Ramos (cell line): ENCODE data around the gene AOPEP.

ENCODE experiments used
- in situ Hi-C: fragments of 300-500 bp; cut with MboI; formaldehyde crosslinking; loops from one replicate; pipeline ENCODE4 v1.14.3; 2022; ENCODE audit warnings: low sequenced_read_pairs; ENCODE audit not compliant: unreplicated experiment

AOPEP gene, protein sequence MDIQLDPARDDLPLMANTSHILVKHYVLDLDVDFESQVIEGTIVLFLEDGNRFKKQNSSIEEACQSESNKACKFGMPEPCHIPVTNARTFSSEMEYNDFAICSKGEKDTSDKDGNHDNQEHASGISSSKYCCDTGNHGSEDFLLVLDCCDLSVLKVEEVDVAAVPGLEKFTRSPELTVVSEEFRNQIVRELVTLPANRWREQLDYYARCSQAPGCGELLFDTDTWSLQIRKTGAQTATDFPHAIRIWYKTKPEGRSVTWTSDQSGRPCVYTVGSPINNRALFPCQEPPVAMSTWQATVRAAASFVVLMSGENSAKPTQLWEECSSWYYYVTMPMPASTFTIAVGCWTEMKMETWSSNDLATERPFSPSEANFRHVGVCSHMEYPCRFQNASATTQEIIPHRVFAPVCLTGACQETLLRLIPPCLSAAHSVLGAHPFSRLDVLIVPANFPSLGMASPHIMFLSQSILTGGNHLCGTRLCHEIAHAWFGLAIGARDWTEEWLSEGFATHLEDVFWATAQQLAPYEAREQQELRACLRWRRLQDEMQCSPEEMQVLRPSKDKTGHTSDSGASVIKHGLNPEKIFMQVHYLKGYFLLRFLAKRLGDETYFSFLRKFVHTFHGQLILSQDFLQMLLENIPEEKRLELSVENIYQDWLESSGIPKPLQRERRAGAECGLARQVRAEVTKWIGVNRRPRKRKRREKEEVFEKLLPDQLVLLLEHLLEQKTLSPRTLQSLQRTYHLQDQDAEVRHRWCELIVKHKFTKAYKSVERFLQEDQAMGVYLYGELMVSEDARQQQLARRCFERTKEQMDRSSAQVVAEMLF

DNA sequence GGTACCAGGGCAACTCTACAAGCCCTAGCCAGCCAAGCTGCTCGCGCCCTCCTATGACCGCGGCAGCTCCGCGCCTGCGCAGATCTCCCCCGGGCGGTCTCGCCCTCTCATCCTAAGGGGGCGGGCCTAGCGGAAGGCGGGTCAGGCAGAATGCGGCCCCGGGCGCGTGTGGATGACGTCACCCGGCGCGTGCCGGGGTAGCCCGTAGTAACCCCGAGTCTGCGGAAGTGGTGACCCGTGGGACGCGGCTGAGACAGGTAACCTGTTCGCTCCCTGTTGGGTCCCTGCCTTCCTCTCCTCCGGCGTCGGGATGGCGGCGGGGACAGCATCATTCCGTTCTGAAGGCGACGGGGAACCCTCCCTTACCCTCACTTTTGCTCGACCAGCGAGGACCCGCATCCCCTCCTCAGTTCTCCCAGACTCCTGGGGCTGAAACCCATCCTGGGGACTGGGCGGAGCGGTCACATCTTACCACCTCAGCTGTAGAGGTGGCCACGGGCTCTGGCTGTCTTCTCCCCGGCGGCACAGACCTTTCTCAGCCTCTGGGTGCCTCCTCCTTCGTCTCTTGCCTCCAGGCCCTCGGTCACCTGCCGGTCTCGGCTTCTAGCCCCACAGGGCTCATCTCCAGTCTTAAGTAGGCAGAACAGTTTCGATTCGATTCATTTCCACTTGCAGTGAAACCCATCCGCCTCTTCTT, at the start of gene AOPEP:
Gene AOPEP, plus strand, starts transcription at position 205 of the 697 bp plus-strand sequence. CDS start 33,085 bp downstream, outside the sequence.
- in situ Hi-C loops, result no loop called here

DNA sequence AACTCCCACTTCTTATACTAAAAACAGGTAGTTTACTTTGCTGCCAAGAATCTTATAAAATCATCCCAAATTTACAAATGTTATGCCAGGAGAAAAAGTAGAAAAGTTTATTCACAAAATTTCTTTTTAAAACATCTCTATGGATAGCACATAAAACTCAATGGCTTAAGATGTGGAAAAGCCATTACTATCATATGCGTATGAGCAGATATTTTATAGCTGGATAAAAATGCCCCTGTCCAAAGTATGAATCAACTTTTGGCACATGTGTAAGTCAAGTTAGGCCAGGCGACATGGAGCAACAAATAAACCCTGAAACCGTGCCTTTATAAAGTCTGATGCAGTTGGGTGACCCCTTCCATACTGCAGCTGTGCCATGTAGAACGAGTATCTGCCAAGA, 48.6 kb upstream of the AOPEP start:
- in situ Hi-C loops, result no loop called here

DNA sequence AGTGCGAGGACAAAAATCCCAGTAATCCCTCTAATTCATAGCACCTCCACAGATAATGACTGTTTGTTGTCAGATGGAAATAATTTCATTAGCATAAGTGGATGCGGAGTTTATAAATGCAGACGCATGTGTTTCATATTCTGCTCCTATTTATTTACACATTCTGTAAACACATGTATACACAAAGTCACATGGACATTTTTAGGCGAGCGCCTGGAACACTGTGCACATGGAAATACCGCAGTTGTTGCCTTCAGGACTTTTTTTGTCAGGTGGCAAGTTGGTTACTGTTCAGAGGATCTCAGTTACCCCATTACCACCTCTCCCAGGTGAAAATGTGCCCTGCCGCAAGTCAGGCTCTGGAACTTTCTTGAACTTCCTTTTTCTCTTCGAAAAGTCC, 46.9 kb upstream of the AOPEP start:
- in situ Hi-C loops, result no loop called here

DNA sequence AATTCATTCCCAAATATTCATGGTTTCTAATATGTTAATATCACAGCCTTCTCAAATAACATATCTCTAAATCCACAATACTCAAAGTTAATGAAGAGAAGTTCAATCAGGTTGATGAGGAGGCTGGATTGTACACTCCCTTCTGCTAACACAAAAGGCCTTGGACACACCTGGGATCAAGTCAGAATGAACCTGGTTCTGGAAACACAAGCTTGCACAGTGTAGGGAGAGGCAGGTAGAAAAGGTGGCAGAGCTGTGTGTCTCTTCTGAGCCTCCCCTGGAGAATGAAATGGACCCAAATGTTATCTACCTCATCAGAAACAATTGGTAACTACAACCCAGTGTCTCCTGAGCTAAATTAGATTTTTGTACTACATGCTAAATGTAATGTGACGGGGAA, 46.5 kb upstream of the AOPEP start:
- in situ Hi-C loops, result loop anchor here (5.0 to 10.0 kb wide), 2 partner anchors 235 to 447 kb away; no protein-coding TSS in a partner anchor

DNA sequence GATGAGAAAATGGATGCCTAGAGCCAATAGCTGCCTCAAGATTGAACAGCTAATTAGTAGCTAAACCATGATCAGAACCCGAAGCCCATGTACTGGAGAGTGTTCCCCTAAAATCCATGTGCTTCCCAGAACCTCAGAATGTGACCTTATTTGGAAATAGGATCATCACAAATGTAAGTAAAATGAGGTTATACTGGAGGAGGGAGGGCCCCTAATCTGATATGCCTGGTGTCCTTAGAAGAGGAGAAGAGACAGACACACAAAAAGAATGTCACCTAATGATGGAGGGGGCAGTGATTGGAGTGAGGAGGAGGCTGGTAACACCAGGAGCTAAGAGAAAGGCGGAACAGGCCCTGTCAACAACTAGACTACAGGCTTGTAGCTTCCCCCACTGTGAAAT, 45.9 kb upstream of the AOPEP start:
- in situ Hi-C loops, result loop anchor here (5.0 to 10.0 kb wide), 2 partner anchors 234 to 447 kb away; no protein-coding TSS in a partner anchor

DNA sequence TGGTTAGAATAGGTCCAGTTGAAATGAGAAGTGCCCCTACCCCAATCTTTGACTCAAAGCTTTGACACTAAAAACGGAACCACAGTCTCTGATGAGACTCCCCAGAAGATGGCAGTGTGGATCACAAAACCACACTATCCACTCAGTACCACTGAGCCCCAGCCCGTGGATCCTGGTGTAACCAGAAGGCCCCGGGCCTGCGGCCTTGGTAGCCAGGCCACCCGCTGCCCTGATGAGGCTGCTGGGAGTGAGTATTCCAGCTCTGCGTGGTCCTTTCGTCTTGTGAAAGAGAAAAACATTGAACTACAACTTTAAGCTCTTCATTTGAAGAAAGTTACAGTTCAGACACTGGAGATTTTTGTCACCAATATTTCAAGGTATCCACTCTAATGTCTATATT, 45.0 kb upstream of the AOPEP start:
- in situ Hi-C loops, result loop anchor here (5.0 to 10.0 kb wide), 2 partner anchors 233 to 446 kb away; no protein-coding TSS in a partner anchor

DNA sequence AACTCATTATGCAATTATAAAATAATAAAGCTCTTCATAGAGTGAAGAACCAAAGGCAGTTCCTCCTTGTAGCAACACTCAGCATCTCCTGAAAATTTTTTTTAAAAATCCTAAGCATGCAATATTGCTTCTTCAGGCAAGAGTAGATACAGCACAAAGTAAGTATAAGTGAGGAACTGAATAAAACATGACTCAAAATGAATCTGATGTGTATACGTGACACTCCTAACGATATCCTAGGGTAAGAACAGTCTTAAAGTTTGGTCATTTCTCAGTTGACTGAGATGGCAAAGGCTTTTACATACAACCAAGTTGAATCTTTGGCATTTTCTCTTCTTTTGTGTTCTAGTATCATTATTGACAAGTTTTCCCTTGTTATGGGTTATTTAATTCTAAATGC, 41.1 kb upstream of the AOPEP start:
- in situ Hi-C loops, result loop anchor here (10.0 kb wide), 1 partner anchor 229 kb away; no protein-coding TSS in a partner anchor

DNA sequence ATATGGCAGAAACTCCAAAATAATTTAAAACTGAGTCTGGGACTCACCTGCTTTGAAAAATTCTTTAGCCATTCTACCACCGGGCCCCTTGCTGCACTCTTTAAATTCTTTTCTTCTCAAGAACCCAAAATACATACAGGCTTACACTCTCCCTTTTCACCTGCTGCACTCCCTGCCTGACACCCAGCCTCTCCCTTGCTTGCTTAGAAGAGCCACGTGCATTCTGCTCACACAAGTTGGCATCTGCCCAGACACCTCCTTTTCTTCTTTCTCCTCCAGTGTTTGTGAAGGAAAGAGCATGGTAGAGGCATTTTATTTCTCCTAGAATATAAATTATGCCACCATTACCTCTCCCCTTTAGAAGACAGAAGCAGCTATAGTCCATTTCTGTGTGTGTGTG, 39.0 kb upstream of the AOPEP start:
- in situ Hi-C loops, result loop anchor here (10.0 kb wide), 1 partner anchor 227 kb away; no protein-coding TSS in a partner anchor

DNA sequence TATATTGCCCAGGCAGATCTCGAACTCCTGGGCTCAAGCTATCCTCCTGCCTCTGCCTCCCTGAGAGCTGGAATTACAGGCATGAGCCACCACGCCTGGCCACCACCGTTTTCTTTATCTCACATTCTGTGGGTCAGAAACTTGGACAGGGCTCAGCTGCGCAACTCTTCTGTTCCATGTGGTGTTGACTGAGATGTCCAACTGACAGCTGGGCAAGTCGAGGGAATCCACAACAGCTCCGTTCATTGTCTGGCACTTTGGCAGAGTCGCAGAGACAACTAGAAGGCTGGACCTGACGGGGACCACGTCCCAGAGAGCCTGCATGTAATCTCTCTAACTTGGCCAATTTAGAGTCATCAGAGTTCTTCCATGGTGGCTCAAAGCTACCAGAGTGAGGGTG, 36.2 kb upstream of the AOPEP start:
- in situ Hi-C loops, result no loop called here

DNA sequence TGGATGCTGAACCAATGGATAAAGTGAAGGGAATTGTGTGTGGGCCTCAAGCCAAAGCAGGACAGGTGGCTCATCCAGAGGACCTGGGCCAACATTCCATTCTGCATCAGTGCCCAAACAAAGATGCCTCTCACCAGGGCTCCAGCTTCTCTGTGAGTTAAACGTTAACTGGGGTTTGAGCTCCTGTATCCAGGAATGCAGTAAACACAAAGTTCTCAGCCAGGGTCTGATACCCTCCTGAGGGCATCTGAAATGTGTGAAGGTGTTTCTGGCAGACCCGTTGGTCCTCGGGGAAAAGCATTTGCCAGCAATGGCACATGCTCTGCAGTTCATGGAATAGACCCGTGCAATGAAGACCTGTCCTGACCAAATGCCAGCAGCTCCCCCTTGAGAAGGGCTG, 33.9 kb upstream of the AOPEP start:
- in situ Hi-C loops, result no loop called here

DNA sequence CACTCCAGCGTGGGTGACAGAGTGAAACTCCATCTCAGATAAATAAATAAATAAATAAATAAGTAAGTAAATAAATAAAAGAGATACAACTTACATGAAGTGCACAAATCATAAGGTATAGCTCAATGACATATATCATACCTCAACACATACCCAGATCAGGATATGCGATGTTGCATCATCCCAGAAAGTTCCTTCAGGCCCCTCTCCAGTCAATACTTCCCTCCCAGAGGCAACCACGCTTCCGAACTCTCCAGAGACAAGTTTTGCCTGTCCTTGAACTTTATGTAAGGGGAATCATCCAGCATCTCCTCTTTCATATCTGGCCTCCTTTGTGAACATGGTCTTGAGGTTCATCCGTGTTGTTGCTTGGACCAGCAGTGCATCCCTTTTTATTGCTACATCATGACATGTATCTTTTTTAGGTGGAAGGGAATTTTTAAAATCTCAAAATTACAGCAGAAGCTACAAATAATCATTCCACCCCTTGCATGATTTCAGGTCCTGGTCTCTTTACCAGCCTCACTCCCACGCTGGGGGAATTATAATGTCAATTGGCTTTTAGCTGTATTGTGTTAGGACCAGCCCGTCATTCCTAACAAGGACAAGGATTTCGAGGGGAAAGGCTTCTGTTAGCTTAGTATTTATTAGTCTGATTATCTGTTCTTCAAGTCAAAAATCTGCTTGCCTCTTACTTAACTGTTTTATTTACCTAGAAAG, 32.9 kb upstream of the AOPEP start:
- in situ Hi-C loops, result no loop called here

DNA sequence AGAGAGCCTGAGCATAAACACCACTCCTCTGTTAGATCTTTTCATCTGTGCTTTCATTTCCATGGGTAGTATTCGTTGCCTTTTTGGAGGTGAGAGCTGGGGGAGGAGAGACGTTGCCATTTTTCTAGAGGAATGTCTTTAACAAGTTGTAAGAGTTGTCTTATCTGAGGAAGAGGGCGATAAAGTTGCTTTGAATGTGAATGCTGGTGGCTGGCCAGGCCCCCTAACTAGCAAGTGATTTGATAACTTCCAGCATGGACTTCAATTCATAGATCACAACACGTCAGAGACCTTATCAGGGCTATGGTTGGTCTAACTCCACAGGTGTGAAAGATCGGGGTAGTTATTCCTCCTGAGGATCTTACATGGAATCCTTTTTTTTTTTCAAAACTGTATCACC, 30.0 kb upstream of the AOPEP start:
- in situ Hi-C loops, result no loop called here

DNA sequence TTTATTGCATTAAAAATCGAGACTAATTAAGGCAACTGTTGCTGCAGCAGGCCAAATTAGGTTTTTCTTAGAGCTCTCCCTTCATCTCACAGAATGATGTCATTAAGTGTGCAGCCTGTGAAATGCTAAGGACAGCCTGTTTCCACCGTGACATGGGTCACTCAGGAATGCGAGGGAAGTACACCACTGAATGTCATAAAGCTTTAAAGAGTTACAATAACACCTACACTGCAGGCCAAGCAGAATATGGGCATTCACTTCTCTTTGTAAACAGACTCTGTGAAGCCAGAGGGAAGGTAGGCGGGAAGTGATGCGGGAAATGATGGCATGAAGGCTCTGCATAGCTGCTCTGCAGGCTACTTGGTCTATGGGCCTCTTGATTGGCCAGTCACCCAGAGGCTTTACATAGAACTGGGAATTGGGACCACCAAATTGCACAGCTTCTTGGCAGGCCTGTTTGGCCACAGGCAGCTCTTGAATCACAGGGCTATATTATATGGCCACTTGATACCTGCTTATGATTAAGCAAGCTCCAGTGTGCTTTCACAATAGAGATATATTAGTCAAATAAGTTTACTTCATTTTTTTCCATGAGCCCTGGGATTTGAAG, 28.4 kb upstream of the AOPEP start:
- in situ Hi-C loops, result no loop called here

DNA sequence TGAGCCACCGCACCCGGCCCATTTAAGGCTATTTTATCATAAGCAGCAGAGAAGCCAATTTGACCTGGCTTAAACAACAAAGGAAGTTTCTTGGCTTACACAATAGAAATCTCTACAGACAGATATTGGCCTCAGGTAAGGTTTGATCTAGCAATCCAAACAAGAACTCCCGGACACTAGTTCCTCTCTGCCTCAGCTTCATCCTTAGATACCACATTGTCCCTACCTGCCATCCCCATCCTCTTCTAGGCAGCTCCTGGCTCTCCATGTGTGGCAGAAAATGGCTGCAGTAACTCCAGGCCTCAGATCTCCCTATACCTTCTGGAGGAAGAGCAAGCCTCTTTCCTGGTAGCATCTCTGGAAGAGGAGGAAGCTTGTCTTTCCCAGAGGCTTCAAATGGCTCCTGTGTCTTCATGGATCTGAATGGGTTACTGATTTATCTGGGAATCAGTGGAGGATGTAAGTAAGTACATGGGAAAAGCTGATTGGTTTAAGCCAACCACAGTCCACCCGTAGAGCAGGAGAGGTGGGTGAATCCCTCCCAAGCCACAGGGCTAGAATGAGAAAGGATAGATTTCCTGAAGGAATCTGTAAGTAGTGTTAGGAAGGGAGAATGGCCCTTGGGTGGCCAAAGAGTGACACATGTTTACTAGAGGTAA, 26.7 kb upstream of the AOPEP start:
- in situ Hi-C loops, result no loop called here

DNA sequence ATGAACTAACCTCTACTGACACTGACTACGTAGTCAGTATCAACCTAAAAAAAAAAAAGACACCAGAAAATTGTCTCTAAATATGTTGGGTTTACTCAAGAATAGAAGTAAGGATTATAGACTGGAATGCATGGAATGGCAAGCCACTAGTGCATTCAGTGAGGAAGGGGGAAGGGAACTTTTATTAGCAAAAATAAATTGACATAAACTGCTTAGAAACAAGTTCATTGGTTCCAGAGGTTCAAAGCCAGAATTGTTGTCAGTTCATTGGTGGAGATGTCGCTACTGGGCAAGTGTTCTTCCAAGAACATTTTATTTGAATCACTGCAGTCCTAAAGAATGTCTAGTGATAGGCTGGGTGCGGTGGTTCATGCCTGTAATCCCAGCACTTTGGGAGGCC, 26.1 kb upstream of the AOPEP start:
- in situ Hi-C loops, result no loop called here

DNA sequence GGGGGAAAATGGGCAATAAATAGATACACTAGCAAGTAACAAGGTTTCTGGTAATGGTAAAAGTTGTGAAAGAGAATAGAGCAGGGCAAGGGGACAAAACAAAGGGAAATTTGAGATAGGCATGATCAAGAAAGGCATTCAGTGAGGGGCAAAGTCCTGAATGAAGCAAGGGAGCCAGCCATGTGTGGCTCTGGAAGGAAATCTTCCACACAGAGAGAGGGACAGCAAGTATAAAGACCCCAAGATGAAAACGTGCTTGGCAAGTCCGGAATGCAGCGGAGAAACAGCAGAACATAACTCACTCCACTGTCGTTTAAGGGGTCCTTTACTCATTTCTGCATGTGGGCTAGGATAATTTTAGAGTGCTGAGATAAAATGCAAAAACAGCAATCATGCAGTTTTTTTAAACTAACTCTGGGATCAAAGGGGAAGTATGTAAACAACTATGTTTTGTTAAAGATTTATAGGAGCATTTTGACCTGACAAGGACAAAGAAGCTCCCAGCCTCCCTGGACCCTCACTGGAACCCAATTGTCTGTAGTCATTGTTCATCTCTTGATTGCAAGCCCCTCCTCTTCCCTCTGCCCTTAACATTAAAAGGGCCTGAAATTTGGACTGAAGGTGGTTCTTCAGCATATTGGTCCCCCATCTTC, 22.9 kb upstream of the AOPEP start:
- in situ Hi-C loops, result no loop called here

DNA sequence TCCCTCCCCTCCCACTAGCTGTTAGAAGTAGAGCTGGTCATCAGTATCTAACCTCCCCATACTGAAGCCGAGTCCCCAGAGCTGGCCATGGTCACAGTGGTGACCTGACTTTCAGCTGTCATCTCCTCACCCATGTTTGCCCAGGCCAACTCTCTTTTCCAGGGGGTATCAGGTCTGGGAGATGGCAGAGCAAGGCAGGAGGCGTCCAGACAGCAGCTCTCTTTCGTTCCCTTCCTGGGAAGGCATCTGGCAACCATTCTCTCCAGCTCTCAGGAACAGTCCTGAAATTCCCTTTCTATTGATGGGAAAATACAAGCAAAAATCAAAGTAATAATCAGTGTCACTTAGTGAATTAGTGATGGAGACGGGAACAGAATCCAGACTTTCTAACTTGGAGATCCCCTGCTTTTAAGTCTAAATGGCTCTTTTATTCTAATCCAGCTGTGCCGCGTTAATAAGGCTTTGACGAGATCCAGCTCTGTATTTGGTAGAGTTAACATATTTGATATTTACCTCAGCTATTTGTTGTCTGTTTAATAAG, 21.3 kb upstream of the AOPEP start:
- in situ Hi-C loops, result no loop called here

DNA sequence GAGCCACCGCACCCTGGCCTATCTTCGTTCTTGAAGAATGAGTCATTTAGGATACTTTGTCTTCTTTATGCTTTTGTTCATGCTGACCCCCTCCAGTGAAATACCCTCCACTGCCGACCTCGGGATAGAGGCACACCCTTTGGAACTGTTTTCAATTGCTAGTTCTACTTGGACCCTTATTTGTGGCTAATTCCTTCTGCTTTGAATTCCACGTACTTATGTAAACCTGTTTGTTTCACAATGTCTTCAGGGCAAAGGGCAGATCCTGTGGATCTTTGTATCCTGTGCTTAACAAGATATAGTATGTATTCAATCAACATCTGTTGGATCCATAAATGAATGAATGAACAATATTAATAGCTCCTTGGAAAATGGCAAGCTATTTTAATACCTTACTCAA, 19.6 kb upstream of the AOPEP start:
- in situ Hi-C loops, result no loop called here
